ENCODE data around the gene SNCAIP. TPM values are rescaled to one million over a fixed set of nuclear protein-coding genes. Genes with fewer than 3 reads are reported as not detected.

The SNCAIP gene
- total and polyA plus RNA-seq, 9 of the 15 experiments (the other 6 are each of a cell fraction or from before 2014, with no cell fraction given): 0.04 TPM; not detected in 8

- H3K27me3 ChIP-seq (ENCODE audit: control insufficient read depth in 2 of 2, insufficient read depth in 2 of 2, low read length in 2 of 2): no peaks in the 10 kb centered on the region
- intact Hi-C loops (cut with micrococcal nuclease) (no loop called here), in situ Hi-C loops (cut with MboI) (no loop called here)
- H3K9me3 ChIP-seq (replicated peaks; ENCODE audit: control insufficient read depth, insufficient read depth, low read depth, low read length): no peaks in the 10 kb centered on the region
- H2AFZ ChIP-seq (ENCODE audit: low read depth, low read length): no peak overlapping the region
- no peak for DNase-seq (ENCODE audit: extremely low read depth in 1 of 4, low spot score in 3 of 4)
- POLR2A ChIA-PET: no interaction called here
- no peak for ATAC-seq
- BruUV-seq (replicated peaks): no TSS peak
- H3K79me2 ChIP-seq (ENCODE audit: control insufficient read depth, insufficient read depth, low read length): no peaks in the 10 kb centered on the region
- H3K27ac ChIP-seq (ENCODE audit: extremely low read depth, low read depth, low read length): no peak overlapping the region
- no peaks in the 10 kb centered on the region for H3K9me1 ChIP-seq (ENCODE audit: control insufficient read depth, insufficient read depth, low read length)
- CTCF ChIA-PET (ENCODE audit: low intra/inter-chr PET ratio): no interaction called here
- H4K20me1 ChIP-seq (replicated peaks; ENCODE audit: control insufficient read depth, insufficient read depth, low read length): no peaks in the 10 kb centered on the region
- WGBS (ENCODE audit: insufficient coverage, low coverage, missing lambda C conversion rate): 3% methylated on average over 7 of the region's 7 CpGs
- H3K4me2 ChIP-seq (ENCODE audit: insufficient read depth, low read length): no peak overlapping the region
- no peaks in the 10 kb centered on the region for H3K36me3 ChIP-seq (ENCODE audit: control insufficient read depth, insufficient read depth, low read length)
- no peaks in the 10 kb centered on the region for H3K4me1 ChIP-seq (replicated peaks in 1 of 2; ENCODE audit: control insufficient read depth in 2 of 2, insufficient read depth in 2 of 2, low read length in 2 of 2)
- H3K9ac ChIP-seq (ENCODE audit: insufficient read depth in 1 of 2, low read depth in 2 of 2, low read length in 2 of 2): no peak overlapping the region
- no peak overlapping the region for H3K4me3 ChIP-seq
- no peak for FAIRE-seq
- TF ChIP-seq ZNF217 (CRISPR knock-in tag; IDR thresholded peaks at IDR 0.05) (no peak), NUFIP1 (IDR thresholded peaks at IDR 0.05; ENCODE audit: partially characterized antibody) (no peak), CC2D1A (IDR thresholded peaks at IDR 0.05) (no peak), GABPA (tag; conservative IDR thresholded peaks at IDR 0.05; ENCODE audit: low read depth) (no peak), REST (IDR thresholded peaks at IDR 0.05; ENCODE audit: borderline replicate concordance) (no peak), REST (CRISPR knock-in tag; IDR thresholded peaks at IDR 0.05; ENCODE audit: low read depth) (no peak), ZNF583 (CRISPR knock-in tag; IDR thresholded peaks at IDR 0.05) (no peak), JUN (IDR thresholded peaks at IDR 0.05; ENCODE audit: borderline replicate concordance, low read depth, low read length) (no peak), JUN (CRISPR knock-in tag; IDR thresholded peaks at IDR 0.05; ENCODE audit: borderline replicate concordance) (no peak), RBM14 (IDR thresholded peaks at IDR 0.05; ENCODE audit: borderline replicate concordance, insufficient read depth, low read depth, low read length) (no peak)
- TF ChIP-seq, protein P1, sequence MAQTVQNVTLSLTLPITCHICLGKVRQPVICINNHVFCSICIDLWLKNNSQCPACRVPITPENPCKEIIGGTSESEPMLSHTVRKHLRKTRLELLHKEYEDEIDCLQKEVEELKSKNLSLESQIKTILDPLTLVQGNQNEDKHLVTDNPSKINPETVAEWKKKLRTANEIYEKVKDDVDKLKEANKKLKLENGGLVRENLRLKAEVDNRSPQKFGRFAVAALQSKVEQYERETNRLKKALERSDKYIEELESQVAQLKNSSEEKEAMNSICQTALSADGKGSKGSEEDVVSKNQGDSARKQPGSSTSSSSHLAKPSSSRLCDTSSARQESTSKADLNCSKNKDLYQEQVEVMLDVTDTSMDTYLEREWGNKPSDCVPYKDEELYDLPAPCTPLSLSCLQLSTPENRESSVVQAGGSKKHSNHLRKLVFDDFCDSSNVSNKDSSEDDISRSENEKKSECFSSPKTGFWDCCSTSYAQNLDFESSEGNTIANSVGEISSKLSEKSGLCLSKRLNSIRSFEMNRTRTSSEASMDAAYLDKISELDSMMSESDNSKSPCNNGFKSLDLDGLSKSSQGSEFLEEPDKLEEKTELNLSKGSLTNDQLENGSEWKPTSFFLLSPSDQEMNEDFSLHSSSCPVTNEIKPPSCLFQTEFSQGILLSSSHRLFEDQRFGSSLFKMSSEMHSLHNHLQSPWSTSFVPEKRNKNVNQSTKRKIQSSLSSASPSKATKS (CRISPR knock-in tag; IDR thresholded peaks at IDR 0.05): no peak
These were observed 10.9 kb downstream of the SNCAIP start for GRCh38 chr5:122322801-122323548.
